Neural crest cell (in vitro differentiated cells): ENCODE measurements around the gene ZNF45. TPM values are rescaled to one million over a fixed set of nuclear protein-coding genes. Genes with fewer than 3 reads are reported as not detected.
"Not testable (repeated sequence)": the region's sequence is repeated elsewhere in the genome, so short reads cannot be mapped to it uniquely, and the experiment has no call there.

Experiments used
- DNase-seq: peaks from one replicate; pipeline ENCODE4 v3.0.0; 2021; ENCODE audit warnings: low read depth, mixed read lengths, low spot score
- H3K27ac Mint-ChIP-seq: one replicate; pipeline ENCODE4 v1.8.0; 2021; ENCODE audit warnings: mild to moderate bottlenecking, mixed read lengths; ENCODE audit not compliant: unreplicated experiment
- H3K27me3 Mint-ChIP-seq: 2 replicates; pipeline ENCODE4 v1.8.0; 2021; ENCODE audit warnings: low read depth, mild to moderate bottlenecking, mixed read lengths
- H3K36me3 Mint-ChIP-seq: 2 replicates; pipeline ENCODE4 v1.8.0; 2021; ENCODE audit warnings: low read depth, mild to moderate bottlenecking, mixed read lengths
- H3K4me1 Mint-ChIP-seq: 2 replicates; pipeline ENCODE4 v1.8.0; 2021; ENCODE audit warnings: mixed read lengths
- H3K4me3 Mint-ChIP-seq: one replicate; pipeline ENCODE4 v1.8.0; 2021; ENCODE audit warnings: mild to moderate bottlenecking, mixed read lengths
- H3K9me3 Mint-ChIP-seq: 2 replicates; pipeline ENCODE4 v1.8.0; 2021; ENCODE audit warnings: mixed read lengths
- total RNA-seq: library from RNA; stranded (reverse); gene quantifications from 2 replicates; pipeline ENCODE4 v1.2.1, GENCODE V29; 2021
- TF ChIP-seq, protein P1 (sequence below): fragments of 200-600 bp; sonication (generic); conservative IDR thresholded peaks from 2 replicates; pipeline ENCODE4 v1.5.0; 2021; ENCODE audit warnings: antibody characterized with exemption, mild to moderate bottlenecking

The ZNF45 gene
- total RNA-seq, 1 donor from 2014 or later = 21.6 TPM

DNA sequence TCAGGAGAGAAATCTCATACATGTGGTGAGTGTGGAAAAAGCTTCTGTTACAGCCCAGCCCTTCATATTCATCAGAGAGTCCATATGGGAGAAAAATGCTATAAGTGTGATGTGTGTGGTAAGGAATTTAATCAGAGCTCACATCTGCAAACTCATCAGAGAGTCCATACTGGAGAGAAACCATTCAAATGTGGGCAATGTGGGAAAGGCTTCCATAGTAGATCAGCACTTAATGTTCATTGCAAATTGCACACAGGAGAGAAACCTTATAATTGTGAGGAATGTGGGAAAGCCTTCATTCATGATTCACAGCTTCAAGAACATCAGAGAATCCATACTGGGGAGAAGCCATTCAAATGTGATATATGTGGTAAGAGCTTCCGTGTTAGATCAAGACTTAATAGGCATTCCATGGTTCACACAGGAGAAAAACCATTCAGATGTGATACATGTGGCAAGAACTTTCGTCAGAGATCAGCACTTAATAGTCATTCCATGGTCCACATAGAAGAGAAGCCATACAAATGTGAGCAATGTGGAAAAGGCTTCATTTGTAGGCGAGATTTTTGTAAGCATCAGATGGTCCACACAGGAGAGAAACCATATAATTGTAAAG, 31.1 kb upstream of the ZNF45 start:
- no peak overlapping the region for H3K27ac Mint-ChIP-seq
- H3K27me3 Mint-ChIP-seq = no peaks in the 10 kb centered on the region
- H3K36me3 Mint-ChIP-seq = peaks cover 94% of the 10 kb centered on the region
- DNase-seq = no peak
- TF ChIP-seq, protein P1, sequence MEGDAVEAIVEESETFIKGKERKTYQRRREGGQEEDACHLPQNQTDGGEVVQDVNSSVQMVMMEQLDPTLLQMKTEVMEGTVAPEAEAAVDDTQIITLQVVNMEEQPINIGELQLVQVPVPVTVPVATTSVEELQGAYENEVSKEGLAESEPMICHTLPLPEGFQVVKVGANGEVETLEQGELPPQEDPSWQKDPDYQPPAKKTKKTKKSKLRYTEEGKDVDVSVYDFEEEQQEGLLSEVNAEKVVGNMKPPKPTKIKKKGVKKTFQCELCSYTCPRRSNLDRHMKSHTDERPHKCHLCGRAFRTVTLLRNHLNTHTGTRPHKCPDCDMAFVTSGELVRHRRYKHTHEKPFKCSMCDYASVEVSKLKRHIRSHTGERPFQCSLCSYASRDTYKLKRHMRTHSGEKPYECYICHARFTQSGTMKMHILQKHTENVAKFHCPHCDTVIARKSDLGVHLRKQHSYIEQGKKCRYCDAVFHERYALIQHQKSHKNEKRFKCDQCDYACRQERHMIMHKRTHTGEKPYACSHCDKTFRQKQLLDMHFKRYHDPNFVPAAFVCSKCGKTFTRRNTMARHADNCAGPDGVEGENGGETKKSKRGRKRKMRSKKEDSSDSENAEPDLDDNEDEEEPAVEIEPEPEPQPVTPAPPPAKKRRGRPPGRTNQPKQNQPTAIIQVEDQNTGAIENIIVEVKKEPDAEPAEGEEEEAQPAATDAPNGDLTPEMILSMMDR = no peak
- H3K4me3 Mint-ChIP-seq = no peak overlapping the region
- H3K9me3 Mint-ChIP-seq = peaks cover 42% of the 10 kb centered on the region
- H3K4me1 Mint-ChIP-seq = no peaks in the 10 kb centered on the region

DNA sequence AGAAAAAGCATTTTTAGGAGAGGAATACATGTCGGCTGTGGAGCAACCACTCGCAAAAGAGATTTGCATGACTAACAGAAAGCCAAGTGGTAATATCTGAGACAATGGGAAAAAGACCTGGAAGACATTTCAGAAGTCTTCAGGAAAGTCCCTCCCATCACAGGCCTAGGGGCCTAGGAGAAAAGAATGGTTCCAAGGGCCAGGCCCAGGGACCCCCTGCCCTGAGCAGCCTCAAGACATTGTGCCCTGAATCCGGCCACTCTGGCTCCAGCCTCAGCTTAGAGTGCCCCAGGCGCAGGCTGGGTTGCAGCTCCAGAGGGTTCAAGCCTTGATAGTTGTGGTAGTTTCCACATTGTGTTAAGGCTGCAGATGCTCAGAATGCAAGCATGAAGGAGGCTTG, 25.3 kb upstream of the ZNF45 start:
- TF ChIP-seq, protein P1 = no peak
- no peaks in the 10 kb centered on the region for H3K4me1 Mint-ChIP-seq
- H3K27ac Mint-ChIP-seq = no peak overlapping the region

DNA sequence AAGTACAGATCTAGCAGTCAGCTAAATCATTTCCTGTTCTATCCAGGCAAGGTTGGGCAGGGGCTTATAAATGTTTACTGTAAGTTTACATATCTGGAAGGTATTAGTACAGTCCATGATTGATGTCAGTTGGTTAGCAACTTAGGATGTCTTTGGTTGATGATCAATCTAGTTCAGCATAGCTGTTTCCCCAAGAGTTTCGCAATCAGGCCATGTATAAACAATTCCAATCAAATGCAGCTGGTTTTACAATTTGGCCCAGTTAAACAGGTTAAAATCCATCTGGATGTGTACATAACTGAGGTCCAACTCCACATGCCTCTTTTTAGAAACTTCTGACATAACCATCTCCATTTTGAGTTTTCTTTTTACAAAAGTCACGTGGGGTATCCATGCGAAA, 22.8 kb upstream of the ZNF45 start:
- H3K27me3 Mint-ChIP-seq = no peaks in the 10 kb centered on the region
- no peak overlapping the region for H3K4me3 Mint-ChIP-seq
- H3K36me3 Mint-ChIP-seq = peaks cover 71% of the 10 kb centered on the region
- peaks cover 30% of the 10 kb centered on the region for H3K9me3 Mint-ChIP-seq
- no peaks in the 10 kb centered on the region for H3K4me1 Mint-ChIP-seq
- TF ChIP-seq, protein P1 = no peak
- DNase-seq = no peak
- no peak overlapping the region for H3K27ac Mint-ChIP-seq

More for the DNA sequence above, 25.3 kb upstream of the ZNF45 start:
- Mint-ChIP-seq H3K4me3 (no peak overlapping the region), H3K27me3 (no peaks in the 10 kb centered on the region), H3K36me3 (peaks cover 77% of the 10 kb centered on the region), H3K9me3 (peaks cover 29% of the 10 kb centered on the region)
- DNase-seq = no peak

DNA sequence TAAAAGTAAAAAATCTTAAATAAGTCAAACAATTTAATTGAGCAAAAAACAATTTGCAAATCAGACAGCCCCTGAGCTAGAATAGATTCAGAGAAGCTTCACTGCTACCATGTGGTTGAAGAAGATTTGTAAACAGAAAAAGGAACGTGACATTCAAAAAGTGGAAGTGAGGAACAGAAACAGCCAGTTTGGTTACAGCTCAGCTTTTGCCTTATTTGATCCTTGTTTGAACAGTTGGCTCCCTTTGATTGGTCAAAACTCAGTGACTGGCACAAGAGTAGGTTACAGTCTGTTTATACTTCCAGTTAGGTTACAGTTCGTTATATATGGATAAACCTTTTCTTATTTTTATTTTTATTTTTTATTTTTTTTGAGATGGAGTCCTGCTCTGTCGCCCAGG, 21.7 kb upstream of the ZNF45 start:
- TF ChIP-seq, protein P1 = no peak
- H3K9me3 Mint-ChIP-seq = peaks cover 31% of the 10 kb centered on the region
- H3K27ac Mint-ChIP-seq = no peak overlapping the region
- no peaks in the 10 kb centered on the region for H3K27me3 Mint-ChIP-seq
- peaks cover 66% of the 10 kb centered on the region for H3K36me3 Mint-ChIP-seq
- H3K4me1 Mint-ChIP-seq = peaks cover 5% of the 10 kb centered on the region
- no peak overlapping the region for H3K4me3 Mint-ChIP-seq
- no peak for DNase-seq

DNA sequence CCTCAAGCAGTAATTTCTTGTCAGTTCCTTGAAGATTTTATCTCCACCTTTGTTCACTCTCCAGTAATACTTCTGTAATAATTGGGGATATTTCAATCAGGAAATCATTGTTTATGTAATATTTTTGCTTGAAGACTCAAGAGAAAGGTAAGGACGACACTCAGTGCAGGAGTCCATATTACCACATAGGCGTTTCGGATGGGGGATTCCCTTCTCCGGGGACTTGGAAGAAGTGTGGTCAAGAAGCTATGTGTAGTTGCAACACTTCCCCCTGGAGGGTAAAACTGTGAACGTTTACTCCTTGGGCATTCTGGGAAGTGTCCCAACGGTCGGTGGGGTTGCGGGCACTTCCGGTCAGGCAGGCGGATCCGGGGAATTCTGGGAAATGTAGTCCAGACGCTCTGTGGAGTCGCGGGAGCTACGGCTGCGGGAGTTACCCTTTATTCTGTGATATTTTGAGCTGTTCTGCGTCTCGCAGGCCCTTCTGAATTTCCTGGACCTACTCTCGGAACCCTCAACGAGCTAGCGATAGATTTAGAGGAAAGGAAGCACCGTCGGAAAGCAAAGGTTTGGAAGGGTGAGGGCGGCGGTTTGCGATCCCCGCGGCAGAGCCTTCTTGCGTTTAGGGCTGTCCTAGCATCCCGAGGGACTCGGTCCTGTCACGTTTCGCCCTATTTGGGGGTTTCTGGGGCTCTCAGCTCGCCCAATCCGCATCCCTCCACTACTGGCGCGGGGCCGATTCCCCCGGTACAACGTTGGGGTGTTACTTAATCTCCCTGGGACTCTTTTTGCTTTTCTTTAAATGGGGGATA, 16.0 kb upstream of the ZNF45 start, which contains the start of gene ZNF221:
ZNF221 (plus strand) TSS at position 395 of the 812 bp plus-strand sequence. CDS start 11,499 bp downstream, outside the sequence.
- Mint-ChIP-seq H3K27ac (peak within 1 kb of the TSS; percentile 94), H3K36me3 (peaks cover 40% of the 10 kb centered on the region), H3K4me3 (peak within 1 kb of the TSS; percentile 99), H3K4me1 (peaks cover 16% of the 10 kb centered on the region), H3K27me3 (peaks cover 34% of the 10 kb centered on the region), H3K9me3 (peaks cover 39% of the 10 kb centered on the region)
- DNase-seq = peak; percentile 79
- TF ChIP-seq, protein P1 = peak; percentile 59

DNA sequence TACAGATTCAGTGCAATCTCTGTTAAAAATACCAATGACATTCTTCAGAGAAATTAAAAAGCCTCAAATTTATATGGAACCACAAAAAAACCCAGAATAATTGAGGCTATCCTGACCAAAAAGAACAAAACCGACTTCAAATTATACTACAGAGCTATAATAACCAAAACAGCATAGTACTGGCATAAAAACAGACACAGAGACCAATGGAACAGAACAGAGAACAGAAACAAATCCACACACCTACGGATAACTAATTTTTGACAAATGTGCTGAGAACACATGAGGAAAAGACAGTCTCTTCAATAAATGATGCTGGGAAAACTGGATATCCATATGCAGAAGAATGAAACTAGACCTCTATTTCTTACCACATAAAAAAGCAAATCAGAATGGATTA, 14.7 kb upstream of the ZNF45 start:
- peak overlapping the region; percentile 79 for H3K4me3 Mint-ChIP-seq
- H3K36me3 Mint-ChIP-seq = peaks cover 31% of the 10 kb centered on the region
- peaks cover 16% of the 10 kb centered on the region for H3K4me1 Mint-ChIP-seq
- not testable (repeated sequence) for H3K27ac Mint-ChIP-seq, DNase-seq
- H3K27me3 Mint-ChIP-seq = peaks cover 46% of the 10 kb centered on the region
- peaks cover 40% of the 10 kb centered on the region for H3K9me3 Mint-ChIP-seq

DNA sequence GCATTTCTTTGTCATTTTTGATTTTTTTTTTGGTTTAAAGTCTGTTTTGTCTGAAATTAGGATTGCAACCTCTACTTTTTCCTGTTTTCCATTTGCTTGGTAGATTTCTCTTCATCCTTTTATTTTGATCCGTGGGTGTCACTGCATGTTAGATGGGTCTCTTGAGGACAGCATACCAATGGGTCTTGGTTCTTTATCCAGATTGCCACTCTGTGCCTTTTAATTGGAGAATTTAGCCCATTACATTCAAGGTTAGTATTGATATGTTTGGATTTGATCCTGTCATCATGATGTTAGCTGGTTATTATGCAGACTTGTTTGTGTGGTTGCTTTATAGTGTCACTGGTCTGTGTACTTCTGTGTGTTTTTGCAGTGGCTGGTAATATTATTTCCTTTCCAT, 12.3 kb upstream of the ZNF45 start:
- not testable (repeated sequence) for H3K4me3 Mint-ChIP-seq
- H3K27me3 Mint-ChIP-seq = peaks cover 67% of the 10 kb centered on the region

More for the DNA sequence above, 12.3 kb upstream of the ZNF45 start:
- Mint-ChIP-seq H3K4me1 (peaks cover 15% of the 10 kb centered on the region), H3K36me3 (peaks cover 18% of the 10 kb centered on the region), H3K9me3 (peaks cover 34% of the 10 kb centered on the region)
- H3K27ac Mint-ChIP-seq, DNase-seq: not testable (repeated sequence)
